ENCODE data around the gene MLLT1. TPM values are rescaled to one million over a fixed set of nuclear protein-coding genes. Genes with fewer than 3 reads are reported as not detected.

MLLT1 gene
- total RNA-seq, 4 donors from 2014 or later = 14.1 to 23.3 (median 18.1) TPM

DNA sequence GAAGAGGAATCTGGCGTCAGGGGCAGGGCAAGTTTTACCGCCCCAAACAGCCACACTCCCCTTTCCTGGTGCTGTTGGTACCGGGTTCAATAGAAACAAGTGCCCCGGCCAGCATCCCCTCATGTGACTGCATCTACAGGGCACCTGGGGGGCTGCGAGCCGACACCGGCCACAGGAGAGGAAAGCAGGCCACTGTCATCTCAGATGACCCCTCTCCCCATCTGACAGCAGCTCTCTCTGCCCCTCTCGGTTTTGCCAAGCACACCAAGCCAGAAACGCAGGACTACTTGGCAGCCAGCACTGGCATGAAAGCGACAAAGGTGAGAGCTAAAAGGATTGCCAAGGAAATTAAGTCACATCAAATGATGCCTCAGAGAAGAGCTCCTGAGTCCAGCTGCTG is 37.1 kb downstream of the MLLT1 start:
- no peak for TF ChIP-seq CTCF (IDR thresholded peaks at IDR 0.05)
- DNase-seq (ENCODE audit: low spot score) (no peak), ATAC-seq (ENCODE audit: low FRiP score) (no peak)

DNA sequence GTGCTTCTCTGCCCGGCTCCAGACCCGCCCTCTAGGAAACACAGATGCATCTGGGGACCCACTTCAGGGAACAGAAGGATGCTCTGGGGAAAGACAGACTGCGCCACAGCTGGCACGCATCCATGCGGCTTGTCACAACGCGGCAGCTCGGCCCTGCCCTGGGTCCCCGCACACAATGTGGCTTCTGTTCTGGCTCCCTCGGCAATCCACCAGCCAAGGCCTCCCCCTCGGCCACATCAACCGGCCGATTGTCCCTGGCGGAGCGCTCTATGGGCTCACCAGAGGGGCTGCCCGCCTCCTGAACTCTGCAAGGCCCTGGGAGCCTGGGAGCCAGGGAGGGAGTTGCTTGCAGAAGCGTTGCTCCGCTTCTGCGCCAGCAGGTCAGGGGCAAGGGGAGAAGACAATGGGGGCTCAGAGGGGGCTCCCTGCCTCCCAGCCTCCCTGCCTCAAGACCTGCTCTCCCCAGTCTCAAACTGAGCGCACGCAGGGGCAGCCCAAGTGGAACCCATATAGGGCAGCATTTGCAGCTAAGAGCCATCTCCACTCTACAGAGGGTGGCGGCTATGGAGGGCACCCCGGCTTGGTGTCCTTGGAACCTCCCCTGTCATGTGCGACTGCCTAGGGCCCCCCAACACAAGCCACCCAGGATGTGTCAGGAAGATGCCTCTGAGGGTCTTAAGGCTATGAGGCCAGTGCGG is 37.9 kb downstream of the MLLT1 start:
- no peak for DNase-seq (ENCODE audit: low spot score)
- no peak for TF ChIP-seq CTCF (IDR thresholded peaks at IDR 0.05)
- ATAC-seq (ENCODE audit: low FRiP score) = no peak

DNA sequence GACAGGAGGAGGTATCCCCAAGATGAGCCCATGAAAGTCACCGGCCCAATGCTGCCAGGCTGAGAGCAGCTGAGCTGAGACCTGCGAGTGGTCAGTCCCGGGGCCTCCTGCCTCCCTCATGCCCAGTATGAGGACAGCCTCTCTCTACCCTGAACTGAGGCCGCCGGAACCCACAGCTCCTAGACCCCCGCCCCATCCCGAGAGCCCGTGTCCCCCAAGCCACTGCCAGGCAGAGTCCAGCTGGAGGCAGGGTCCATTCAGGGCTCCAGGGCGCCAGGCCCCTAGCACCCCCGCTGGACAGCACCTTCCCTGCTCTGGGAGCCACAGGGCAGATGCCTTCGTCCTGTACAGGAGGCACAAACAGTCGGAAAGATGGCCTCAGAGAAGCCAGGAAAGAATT is 38.7 kb downstream of the MLLT1 start:
- DNase-seq (ENCODE audit: low spot score) (no peak), ATAC-seq (ENCODE audit: low FRiP score) (no peak)
- TF ChIP-seq CTCF (IDR thresholded peaks at IDR 0.05) = no peak

DNA sequence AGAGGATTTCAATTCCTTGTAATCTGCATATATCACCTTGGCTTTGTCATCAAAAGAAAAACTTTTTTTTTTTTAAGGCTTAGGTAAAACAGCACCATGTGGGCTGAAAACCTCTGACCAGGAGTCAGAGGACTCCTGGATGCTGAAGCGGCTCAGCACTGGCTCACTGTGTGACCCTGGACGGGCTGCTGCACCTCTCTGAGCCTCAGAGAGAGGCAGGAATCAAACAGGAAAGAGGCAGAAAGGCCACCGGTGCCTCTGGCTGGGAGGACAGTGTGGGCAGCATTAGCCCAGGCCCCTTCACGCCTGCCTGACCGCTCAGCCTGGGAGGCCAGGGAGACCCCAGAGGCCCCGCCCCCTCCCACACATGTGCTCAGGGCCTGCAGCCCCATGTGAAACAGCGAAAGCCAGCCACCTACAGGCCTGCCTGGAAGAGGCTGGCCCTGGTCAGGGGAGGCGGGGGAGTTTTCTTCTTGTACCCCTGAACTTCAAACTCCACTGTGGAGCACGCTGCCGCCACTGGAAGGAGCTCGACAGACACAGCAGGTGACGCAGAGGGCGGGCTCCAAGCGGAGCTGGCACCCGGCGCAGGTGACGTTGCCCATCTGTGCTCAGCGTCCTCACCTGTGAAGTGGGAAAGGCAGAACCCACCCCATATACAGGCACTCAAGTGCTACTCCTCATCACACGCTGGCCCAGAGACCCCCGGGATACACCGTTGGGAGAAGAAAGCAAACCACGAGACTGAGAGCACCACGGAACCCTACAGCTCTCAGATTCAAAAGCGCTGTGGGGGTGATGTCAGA is 39.7 kb downstream of the MLLT1 start:
- no peak for ATAC-seq (ENCODE audit: low FRiP score)
- TF ChIP-seq CTCF (IDR thresholded peaks at IDR 0.05) = no peak
- no peak for DNase-seq (ENCODE audit: low spot score)

- TF ChIP-seq CTCF (IDR thresholded peaks at IDR 0.05) = no peak
- DNase-seq (ENCODE audit: low spot score) (no peak), ATAC-seq (ENCODE audit: low FRiP score) (peak; percentile 42)
These were observed 40.4 kb downstream of the MLLT1 start for GRCh38 chr19:6239401-6239844.

DNA sequence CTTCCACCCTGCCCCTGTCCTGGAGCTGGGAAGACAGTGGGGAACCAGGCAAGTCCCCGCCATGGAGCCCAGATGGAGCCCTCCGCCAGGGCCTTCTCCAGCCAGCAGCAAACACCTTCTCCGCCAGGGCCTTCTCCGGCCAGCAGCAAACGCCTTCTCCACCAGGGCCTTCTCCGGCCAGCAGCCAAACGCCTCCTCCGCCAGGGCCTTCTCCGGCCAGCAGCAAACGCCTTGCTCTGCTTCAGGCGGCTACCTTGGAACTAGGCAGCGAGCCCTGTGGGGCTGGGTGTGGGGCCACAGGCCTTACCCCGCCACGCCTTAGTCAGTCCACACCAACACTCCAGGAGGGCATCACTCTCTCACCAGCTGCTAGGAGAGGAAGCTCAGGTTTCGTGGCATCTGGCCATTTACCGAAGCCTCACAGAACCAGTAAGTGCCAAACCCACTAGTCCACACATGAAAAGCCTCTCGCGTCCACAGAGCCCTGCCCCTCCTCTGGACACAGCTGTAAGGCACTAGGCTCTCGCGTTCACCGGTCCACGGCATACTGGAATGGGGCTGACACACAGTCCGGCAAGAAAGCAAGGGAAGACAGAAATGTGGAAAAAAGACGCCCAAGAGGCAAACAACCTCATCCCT is 41.0 kb downstream of the MLLT1 start:
- ATAC-seq (ENCODE audit: low FRiP score) (peak; percentile 15), DNase-seq (ENCODE audit: low spot score) (no peak)
- TF ChIP-seq CTCF (IDR thresholded peaks at IDR 0.05) = no peak

Measured in omental fat pad (tissue), 4 donors.